OCI-LY3 (cell line): ENCODE results near the gene RASSF7.

ENCODE experiments used
- H2AFZ ChIP-seq: fragments of 200-600, 300-600 bp; shearing (Covaris generic); 2 replicates; pipeline ENCODE4 v1.6.0; 2014; ENCODE audit warnings: antibody characterized with exemption, low read depth, low read length
- H3K27ac ChIP-seq: fragments of 200-600, 300-600 bp; sonication (generic); 2 replicates; pipeline ENCODE4 v1.5.1; 2014; ENCODE audit warnings: mild to moderate bottlenecking, low read length, moderate library complexity, mixed read lengths
- H3K27me3 ChIP-seq: fragments of 200-600, 300-600 bp; sonication (generic); 2 replicates; pipeline ENCODE4 v1.6.1; 2014; ENCODE audit warnings: low read depth, low read length, mixed read lengths
- H3K36me3 ChIP-seq: fragments of 200-600, 300-600 bp; sonication (generic); replicated peaks from 2 replicates; pipeline ENCODE3; 2014; ENCODE audit warnings: low read depth, low read length, mixed read lengths
- H3K4me1 ChIP-seq: fragments of 300-600, 200-600 bp; sonication (generic); 2 replicates; pipeline ENCODE4 v1.6.1; 2014; ENCODE audit warnings: low read length, mixed read lengths
- H3K4me2 ChIP-seq: fragments of 200-600, 300-600 bp; sonication (generic); 2 replicates; pipeline ENCODE4 v1.6.1; 2014; ENCODE audit warnings: low read length, mixed read lengths
- H3K4me3 ChIP-seq: fragments of 300-600, 200-600 bp; sonication (generic); 2 replicates; pipeline ENCODE4 v1.5.1; 2014; ENCODE audit warnings: antibody characterized with exemption, mild to moderate bottlenecking, low read length, moderate library complexity
- H3K79me2 ChIP-seq: fragments of 300-600, 200-600 bp; shearing (Covaris generic); 2 replicates; pipeline ENCODE4 v1.6.1; 2014; ENCODE audit warnings: mild to moderate bottlenecking, low read length, mixed read lengths
- H3K9ac ChIP-seq: fragments of 300-600, 200-600 bp; shearing (Covaris generic); 2 replicates; pipeline ENCODE4 v1.6.0; 2014; ENCODE audit warnings: mild to moderate bottlenecking, low read length, moderate library complexity
- H3K9me3 ChIP-seq: fragments of 200-600, 300-600 bp; shearing (Covaris generic); 2 replicates; pipeline ENCODE4 v1.6.1; 2014; ENCODE audit warnings: low read length, mixed read lengths; ENCODE audit not compliant: insufficient read depth
- H4K20me1 ChIP-seq: fragments of 200-600, 300-600 bp; sonication (generic); 2 replicates; pipeline ENCODE4 v1.6.1; 2016; ENCODE audit warnings: low read length, mixed read lengths; ENCODE audit not compliant: insufficient read depth
- EZH2phosphoT487 ChIP-seq: fragments of 200-600 bp; shearing (Covaris generic); IDR thresholded peaks from 2 replicates; pipeline ENCODE4 v1.6.1; 2018; ENCODE audit warnings: antibody characterized with exemption, mixed run types, low read depth
- TF ChIP-seq, protein P1 (sequence below): fragments of 200-600, 300-600 bp; sonication (generic); IDR thresholded peaks from 2 replicates; pipeline ENCODE4 v1.5.1; 2014; ENCODE audit warnings: antibody characterized with exemption, low read length, low read depth

The RASSF7 gene

DNA sequence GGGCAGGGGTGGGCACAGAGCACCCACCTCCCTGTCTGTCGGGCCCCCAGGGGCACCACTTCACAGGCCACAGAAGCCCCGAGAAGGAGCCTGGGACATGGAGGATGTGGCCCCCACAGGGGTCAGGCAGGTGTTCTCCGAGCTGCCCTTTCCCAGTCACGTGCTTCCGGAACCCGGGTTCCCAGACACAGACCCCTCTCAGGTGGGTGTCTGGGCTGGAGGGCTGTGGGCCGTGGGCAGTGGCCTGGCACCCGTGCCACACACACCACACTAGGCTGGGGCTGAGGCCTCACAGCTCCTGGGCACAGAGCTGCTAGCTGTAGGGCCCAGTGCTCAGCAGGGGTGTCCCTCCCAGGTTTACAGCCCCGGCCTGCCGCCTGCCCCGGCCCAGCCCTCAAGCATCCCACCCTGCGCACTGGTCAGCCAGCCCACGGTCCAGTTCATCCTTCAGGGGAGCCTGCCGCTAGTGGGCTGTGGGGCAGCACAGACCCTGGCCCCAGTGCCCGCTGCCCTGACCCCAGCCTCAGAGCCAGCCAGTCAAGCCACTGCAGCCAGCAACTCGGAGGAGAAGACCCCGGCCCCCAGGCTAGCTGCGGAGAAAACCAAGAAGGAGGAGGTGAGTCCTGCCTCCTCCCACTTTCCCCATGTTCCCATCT, 49.5 kb downstream of the RASSF7 start:
- no peak overlapping the region for H3K27ac ChIP-seq
- peaks cover 9% of the 10 kb centered on the region for H3K4me1 ChIP-seq
- no peak overlapping the region for H3K4me2 ChIP-seq
- TF ChIP-seq, protein P1, sequence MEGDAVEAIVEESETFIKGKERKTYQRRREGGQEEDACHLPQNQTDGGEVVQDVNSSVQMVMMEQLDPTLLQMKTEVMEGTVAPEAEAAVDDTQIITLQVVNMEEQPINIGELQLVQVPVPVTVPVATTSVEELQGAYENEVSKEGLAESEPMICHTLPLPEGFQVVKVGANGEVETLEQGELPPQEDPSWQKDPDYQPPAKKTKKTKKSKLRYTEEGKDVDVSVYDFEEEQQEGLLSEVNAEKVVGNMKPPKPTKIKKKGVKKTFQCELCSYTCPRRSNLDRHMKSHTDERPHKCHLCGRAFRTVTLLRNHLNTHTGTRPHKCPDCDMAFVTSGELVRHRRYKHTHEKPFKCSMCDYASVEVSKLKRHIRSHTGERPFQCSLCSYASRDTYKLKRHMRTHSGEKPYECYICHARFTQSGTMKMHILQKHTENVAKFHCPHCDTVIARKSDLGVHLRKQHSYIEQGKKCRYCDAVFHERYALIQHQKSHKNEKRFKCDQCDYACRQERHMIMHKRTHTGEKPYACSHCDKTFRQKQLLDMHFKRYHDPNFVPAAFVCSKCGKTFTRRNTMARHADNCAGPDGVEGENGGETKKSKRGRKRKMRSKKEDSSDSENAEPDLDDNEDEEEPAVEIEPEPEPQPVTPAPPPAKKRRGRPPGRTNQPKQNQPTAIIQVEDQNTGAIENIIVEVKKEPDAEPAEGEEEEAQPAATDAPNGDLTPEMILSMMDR = no peak
- TF ChIP-seq EZH2phosphoT487 = no peak
- no peak overlapping the region for H3K9ac ChIP-seq
- H3K9me3 ChIP-seq = no peaks in the 10 kb centered on the region
- no peak overlapping the region for H3K4me3 ChIP-seq
- H3K79me2 ChIP-seq = peaks cover 4% of the 10 kb centered on the region; the same call in 1 of the 2 replicates
- peaks cover 60% of the 10 kb centered on the region for H3K36me3 ChIP-seq
- peaks cover 20% of the 10 kb centered on the region for H4K20me1 ChIP-seq
- no peaks in the 10 kb centered on the region for H3K27me3 ChIP-seq
- no peak overlapping the region for H2AFZ ChIP-seq

DNA sequence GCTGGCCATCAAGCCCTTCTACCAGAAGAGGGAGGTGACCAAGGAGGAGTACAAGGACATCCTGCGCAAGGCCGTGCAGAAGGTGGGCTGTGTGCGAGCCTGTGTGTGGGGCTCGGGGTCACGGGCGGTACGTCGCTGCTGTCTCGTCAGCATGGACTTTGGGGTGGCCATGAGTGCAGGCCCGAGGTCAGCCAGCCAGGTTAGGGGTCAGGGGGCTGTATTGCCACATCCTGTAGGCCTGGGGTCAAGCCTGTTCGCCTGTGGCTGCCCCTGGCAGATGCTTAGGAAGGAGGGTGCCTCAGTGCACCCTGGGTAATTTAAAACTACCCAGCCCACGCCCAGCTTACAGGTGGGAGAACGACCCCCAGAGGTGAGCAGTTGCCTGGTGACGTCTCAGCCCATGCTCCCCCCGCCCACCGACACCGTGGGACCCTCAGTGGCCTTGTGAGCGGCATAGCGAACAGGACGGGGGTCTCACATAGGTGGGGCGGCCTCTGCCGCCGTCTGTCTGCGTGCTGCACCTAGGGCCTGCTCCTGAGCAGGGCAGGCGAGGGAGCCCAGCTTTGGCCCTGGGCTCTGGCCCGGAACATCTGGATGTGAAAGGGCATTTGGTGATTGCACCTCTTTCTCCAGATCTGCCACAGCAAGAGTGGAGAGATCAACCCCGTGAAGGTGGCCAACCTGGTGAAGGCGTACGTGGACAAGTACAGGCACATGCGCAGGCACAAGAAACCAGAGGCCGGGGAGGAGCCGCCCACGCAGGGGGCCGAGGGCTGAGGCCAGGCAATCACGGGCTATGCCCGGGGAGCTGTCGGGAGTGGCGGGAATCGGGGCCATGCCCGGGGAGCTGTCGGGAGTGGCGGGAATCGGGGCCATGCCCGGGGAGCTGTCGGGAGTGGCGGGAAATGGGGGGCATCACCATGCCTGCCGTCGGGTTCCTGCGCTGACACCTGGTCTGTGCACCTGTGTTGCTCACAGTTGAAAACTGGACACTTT, 50.5 kb downstream of the RASSF7 start:
- Histone ChIP-seq H2AFZ (no peak overlapping the region), H3K36me3 (peaks cover 56% of the 10 kb centered on the region), H3K4me1 (peaks cover 12% of the 10 kb centered on the region), H4K20me1 (peaks cover 20% of the 10 kb centered on the region), H3K4me2 (no peak overlapping the region), H3K79me2 (peaks cover 5% of the 10 kb centered on the region; the same call in 1 of the 2 replicates), H3K9ac (no peak overlapping the region), H3K27me3 (no peaks in the 10 kb centered on the region), H3K27ac (no peak overlapping the region), H3K4me3 (no peak overlapping the region), H3K9me3 (no peaks in the 10 kb centered on the region)
- TF ChIP-seq, protein P1 = no peak
- no peak for TF ChIP-seq EZH2phosphoT487

DNA sequence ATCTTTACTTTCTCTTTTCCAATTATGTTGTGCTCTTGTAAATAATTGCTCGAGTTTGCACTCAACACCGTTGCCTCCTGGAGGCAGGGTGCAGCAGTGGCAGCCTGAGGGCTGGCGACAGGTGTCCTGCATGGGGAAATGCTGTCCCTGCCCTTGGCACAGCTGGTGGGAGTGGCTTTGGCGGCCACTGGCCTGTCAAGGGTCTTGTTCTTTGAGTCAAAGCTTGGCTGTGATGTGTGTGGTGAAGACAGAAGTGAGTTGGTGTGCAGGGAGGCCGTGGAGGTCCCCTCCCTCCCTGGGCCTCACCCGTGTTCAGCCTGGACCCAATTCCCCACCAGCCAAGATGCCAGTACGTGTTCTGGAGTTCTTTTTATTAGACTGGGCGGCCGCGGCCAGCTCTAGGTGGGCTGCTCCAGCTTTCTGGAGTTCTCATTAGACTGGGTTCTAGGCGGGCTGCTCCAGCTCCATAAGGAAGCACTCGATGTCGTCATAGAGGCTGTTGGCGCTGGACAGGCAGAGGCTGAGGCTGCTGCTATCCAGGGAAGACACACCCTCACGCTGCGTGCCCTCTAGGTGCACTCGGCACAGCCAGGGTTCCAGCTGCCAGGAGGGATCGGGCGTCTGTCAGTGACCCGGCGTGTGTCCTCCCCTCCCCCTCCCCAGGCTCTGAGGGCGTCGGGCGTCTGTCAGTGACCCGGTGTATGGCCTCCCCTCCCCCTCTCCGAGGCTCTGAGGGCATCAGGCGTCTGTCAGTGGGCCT, 51.6 kb downstream of the RASSF7 start:
- Histone ChIP-seq H2AFZ (no peak overlapping the region), H3K9ac (no peak overlapping the region), H3K27ac (no peak overlapping the region), H3K9me3 (no peaks in the 10 kb centered on the region), H3K4me2 (no peak overlapping the region), H3K79me2 (peaks cover 5% of the 10 kb centered on the region; the same call in 1 of the 2 replicates), H4K20me1 (peaks cover 20% of the 10 kb centered on the region), H3K4me3 (no peak overlapping the region), H3K4me1 (peaks cover 20% of the 10 kb centered on the region), H3K36me3 (peaks cover 50% of the 10 kb centered on the region), H3K27me3 (no peaks in the 10 kb centered on the region)
- TF ChIP-seq EZH2phosphoT487 = no peak
- TF ChIP-seq, protein P1 = no peak
